WTC11 (cell line): ENCODE data around the gene IMPDH1. TPM values are rescaled to one million over a fixed set of nuclear protein-coding genes. Genes with fewer than 3 reads are reported as not detected.

ENCODE experiments used
- ATAC-seq: fragments of 200-7000 bp; cut with Tn5 transposase; 2 replicates; pipeline ENCODE4 v1.10.0; 2021; ENCODE audit warnings: mild to moderate bottlenecking, moderate library complexity
- CTCF ChIA-PET: fragments of 300-600 bp; sonication (Branson Sonifier 250); formaldehyde crosslinking; loops from one replicate; lab custom pipeline; 2021; ENCODE audit warnings: antibody characterized with exemption; lab: Charles Lee
- POLR2A ChIA-PET: fragments of 350-600 bp; sonication (Branson Sonifier 250); formaldehyde crosslinking; loops from one replicate; lab custom pipeline; 2021; ENCODE audit warnings: antibody characterized with exemption; lab: Charles Lee
- DNase-seq: peaks from one replicate; pipeline ENCODE4 v3.0.0; 2021; ENCODE audit warnings: low spot score
- H3K27ac Mint-ChIP-seq: 2 replicates; pipeline ENCODE4 v1.8.0; 2021; ENCODE audit warnings: mixed read lengths
- H3K27me3 Mint-ChIP-seq: 2 replicates; pipeline ENCODE4 v1.8.0; 2021; ENCODE audit warnings: low read depth, mild to moderate bottlenecking, moderate library complexity, mixed read lengths
- H3K36me3 Mint-ChIP-seq: 2 replicates; pipeline ENCODE4 v1.8.0; 2021; ENCODE audit warnings: mixed read lengths
- H3K4me1 Mint-ChIP-seq: 2 replicates; pipeline ENCODE4 v1.8.0; 2022; ENCODE audit warnings: mixed read lengths
- H3K4me3 Mint-ChIP-seq: 2 replicates; pipeline ENCODE4 v1.8.0; 2021; ENCODE audit warnings: mild to moderate bottlenecking, moderate library complexity, mixed read lengths
- H3K9me3 Mint-ChIP-seq: 2 replicates; pipeline ENCODE4 v1.8.0; 2021; ENCODE audit warnings: mixed read lengths
- MYBL2 ChIP-seq: sonication (generic); formaldehyde crosslinking; IDR thresholded peaks from 2 replicates; pipeline ENCODE4 v1.8.1; 2023; ENCODE audit warnings: mild to moderate bottlenecking, moderate library complexity, missing genetic modification reagents
- NFATC4 ChIP-seq: fragments of 250-450 bp; sonication (Bioruptor Pico); IDR thresholded peaks from 2 replicates; pipeline ENCODE4 v1.9.0; 2021; ENCODE audit warnings: mild to moderate bottlenecking
- ZNF121 ChIP-seq: sonication (generic); formaldehyde crosslinking; IDR thresholded peaks from 2 replicates; pipeline ENCODE4 v1.8.0; 2023; ENCODE audit warnings: missing genetic modification reagents
- ZNF219 ChIP-seq: sonication (generic); formaldehyde crosslinking; IDR thresholded peaks from 2 replicates; pipeline ENCODE4 v1.8.0; 2023; ENCODE audit warnings: missing genetic modification reagents, mild to moderate bottlenecking, borderline replicate concordance
- total RNA-seq: library from RNA; stranded (reverse); gene quantifications from 3 replicates; pipeline ENCODE4 v1.2.3, GENCODE V29; 2021
- TF ChIP-seq, protein P1 (sequence below): sonication (generic); formaldehyde crosslinking; IDR thresholded peaks from 2 replicates; pipeline ENCODE4 v1.8.0; 2023; ENCODE audit warnings: mild to moderate bottlenecking, missing genetic modification reagents
- TF ChIP-seq, protein P2 (sequence below): fragments of 250-450 bp; sonication (Bioruptor Pico); IDR thresholded peaks from 2 replicates; pipeline ENCODE4 v1.9.0; 2021; ENCODE audit warnings: moderate library complexity, mild to moderate bottlenecking, inconsistent platforms, borderline replicate concordance
- TF ChIP-seq, protein P3 (sequence below): fragments of 250-450 bp; sonication (Bioruptor Pico); IDR thresholded peaks from 2 replicates; pipeline ENCODE4 v1.9.0; 2021; ENCODE audit warnings: mild to moderate bottlenecking
- TF ChIP-seq, protein P4 (sequence below): sonication (generic); formaldehyde crosslinking; conservative IDR thresholded peaks from 2 replicates; pipeline ENCODE4 v1.8.1; 2022; ENCODE audit warnings: mild to moderate bottlenecking, missing genetic modification reagents
- TF ChIP-seq, protein P5 (sequence below): sonication (generic); formaldehyde crosslinking; IDR thresholded peaks from 2 replicates; pipeline ENCODE4 v1.8.1; 2023; ENCODE audit warnings: mild to moderate bottlenecking, missing genetic modification reagents
- TF ChIP-seq, protein P6 (sequence below): fragments of 250-450 bp; sonication (Bioruptor Pico); IDR thresholded peaks from 2 replicates; pipeline ENCODE4 v2.1.2; 2022; ENCODE audit warnings: mild to moderate bottlenecking, moderate library complexity
- TF ChIP-seq, protein P7 (sequence below): sonication (generic); formaldehyde crosslinking; conservative IDR thresholded peaks from 2 replicates; pipeline ENCODE4 v1.8.1; 2023; ENCODE audit warnings: mild to moderate bottlenecking, low read depth, missing genetic modification reagents, moderate library complexity

Gene IMPDH1
- total RNA-seq, 1 experiment from 2014 or later: 54.2 TPM

DNA sequence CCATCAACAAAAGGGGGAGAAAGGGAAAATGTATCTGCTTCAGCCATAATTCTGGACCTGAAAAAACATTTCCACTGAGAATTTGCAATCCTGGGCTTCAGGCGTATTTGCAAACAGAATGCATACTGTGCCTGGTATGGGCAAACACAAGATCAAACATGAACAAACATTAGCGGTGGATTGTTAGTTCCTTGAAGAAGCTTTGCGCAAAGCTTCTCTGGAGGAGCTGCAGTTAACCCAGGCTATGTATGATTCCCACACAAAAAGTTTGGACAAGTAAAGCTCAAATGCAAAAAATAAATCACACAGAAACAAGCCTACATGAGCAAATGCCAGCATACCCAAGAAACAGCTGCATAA is 25.5 kb upstream of the IMPDH1 start (continued):
- TF ChIP-seq, protein P1, sequence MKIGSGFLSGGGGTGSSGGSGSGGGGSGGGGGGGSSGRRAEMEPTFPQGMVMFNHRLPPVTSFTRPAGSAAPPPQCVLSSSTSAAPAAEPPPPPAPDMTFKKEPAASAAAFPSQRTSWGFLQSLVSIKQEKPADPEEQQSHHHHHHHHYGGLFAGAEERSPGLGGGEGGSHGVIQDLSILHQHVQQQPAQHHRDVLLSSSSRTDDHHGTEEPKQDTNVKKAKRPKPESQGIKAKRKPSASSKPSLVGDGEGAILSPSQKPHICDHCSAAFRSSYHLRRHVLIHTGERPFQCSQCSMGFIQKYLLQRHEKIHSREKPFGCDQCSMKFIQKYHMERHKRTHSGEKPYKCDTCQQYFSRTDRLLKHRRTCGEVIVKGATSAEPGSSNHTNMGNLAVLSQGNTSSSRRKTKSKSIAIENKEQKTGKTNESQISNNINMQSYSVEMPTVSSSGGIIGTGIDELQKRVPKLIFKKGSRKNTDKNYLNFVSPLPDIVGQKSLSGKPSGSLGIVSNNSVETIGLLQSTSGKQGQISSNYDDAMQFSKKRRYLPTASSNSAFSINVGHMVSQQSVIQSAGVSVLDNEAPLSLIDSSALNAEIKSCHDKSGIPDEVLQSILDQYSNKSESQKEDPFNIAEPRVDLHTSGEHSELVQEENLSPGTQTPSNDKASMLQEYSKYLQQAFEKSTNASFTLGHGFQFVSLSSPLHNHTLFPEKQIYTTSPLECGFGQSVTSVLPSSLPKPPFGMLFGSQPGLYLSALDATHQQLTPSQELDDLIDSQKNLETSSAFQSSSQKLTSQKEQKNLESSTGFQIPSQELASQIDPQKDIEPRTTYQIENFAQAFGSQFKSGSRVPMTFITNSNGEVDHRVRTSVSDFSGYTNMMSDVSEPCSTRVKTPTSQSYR: no peak

DNA sequence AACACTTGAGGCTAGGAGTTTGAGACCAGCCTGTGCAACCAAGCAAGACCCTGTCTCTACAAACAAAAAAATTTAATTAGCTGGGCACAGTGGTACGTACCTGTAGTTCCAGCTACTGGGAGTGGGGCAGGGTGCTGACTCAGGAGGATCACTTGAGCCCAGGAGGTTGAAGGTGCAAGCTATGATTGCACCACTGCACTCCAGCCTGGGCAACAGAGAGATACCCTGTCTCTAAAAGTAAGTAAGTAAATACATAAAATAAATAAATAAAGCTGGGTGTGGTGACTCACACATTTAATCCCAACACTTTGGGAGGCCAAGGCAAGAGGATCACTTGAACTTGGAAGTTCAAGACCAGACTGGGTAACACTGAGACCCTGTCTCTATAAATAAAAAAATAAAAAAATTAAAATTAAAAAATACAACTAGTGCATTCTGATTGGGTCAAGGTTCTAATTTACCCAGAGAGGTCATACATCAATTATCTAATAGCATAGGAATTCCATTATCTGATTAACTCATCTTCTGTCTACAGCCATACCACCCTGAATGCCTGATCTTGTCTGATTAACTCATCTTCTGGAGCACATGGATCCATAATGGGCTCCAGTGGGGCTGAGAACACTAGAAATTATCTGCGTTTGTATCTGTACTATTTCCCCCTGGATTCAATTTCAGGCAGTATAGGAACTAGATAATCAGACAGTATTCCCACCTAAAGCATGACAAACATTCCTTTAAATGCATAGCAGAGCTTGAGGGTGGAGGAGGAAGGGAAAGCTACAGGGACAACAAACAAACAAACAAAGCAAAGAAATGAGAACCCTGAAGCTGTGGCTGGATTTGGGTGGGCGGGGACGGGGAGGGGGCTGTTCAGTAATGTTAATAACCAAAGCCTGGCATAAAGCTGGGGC is 24.9 kb upstream of the IMPDH1 start:
- ChIA-PET CTCF (interaction anchor here (0.9 to 3.4 kb wide), 10 partner anchors 9 to 53 kb away, joined by 3 to 33 read pairs (median 7); partner anchors contain the start of gene HILPDA), POLR2A (no interaction called here)
- TF ChIP-seq ZNF121 (CRISPR knock-in tag) (no peak), NFATC4 (CRISPR knock-in tag) (no peak), MYBL2 (CRISPR knock-in tag) (no peak), ZNF219 (CRISPR knock-in tag) (no peak)
- TF ChIP-seq, protein P2, sequence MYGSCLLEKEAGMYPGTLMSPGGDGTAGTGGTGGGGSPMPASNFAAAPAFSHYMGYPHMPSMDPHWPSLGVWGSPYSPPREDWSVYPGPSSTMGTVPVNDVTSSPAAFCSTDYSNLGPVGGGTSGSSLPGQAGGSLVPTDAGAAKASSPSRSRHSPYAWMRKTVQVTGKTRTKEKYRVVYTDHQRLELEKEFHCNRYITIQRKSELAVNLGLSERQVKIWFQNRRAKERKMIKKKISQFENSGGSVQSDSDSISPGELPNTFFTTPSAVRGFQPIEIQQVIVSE (CRISPR knock-in tag): no peak
- TF ChIP-seq, protein P3, sequence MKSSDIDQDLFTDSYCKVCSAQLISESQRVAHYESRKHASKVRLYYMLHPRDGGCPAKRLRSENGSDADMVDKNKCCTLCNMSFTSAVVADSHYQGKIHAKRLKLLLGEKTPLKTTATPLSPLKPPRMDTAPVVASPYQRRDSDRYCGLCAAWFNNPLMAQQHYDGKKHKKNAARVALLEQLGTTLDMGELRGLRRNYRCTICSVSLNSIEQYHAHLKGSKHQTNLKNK (CRISPR knock-in tag): no peak
- TF ChIP-seq, protein P4, sequence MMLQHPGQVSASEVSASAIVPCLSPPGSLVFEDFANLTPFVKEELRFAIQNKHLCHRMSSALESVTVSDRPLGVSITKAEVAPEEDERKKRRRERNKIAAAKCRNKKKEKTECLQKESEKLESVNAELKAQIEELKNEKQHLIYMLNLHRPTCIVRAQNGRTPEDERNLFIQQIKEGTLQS: no peak
- TF ChIP-seq, protein P5, sequence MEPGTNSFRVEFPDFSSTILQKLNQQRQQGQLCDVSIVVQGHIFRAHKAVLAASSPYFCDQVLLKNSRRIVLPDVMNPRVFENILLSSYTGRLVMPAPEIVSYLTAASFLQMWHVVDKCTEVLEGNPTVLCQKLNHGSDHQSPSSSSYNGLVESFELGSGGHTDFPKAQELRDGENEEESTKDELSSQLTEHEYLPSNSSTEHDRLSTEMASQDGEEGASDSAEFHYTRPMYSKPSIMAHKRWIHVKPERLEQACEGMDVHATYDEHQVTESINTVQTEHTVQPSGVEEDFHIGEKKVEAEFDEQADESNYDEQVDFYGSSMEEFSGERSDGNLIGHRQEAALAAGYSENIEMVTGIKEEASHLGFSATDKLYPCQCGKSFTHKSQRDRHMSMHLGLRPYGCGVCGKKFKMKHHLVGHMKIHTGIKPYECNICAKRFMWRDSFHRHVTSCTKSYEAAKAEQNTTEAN (CRISPR knock-in tag): no peak
- TF ChIP-seq, protein P6, sequence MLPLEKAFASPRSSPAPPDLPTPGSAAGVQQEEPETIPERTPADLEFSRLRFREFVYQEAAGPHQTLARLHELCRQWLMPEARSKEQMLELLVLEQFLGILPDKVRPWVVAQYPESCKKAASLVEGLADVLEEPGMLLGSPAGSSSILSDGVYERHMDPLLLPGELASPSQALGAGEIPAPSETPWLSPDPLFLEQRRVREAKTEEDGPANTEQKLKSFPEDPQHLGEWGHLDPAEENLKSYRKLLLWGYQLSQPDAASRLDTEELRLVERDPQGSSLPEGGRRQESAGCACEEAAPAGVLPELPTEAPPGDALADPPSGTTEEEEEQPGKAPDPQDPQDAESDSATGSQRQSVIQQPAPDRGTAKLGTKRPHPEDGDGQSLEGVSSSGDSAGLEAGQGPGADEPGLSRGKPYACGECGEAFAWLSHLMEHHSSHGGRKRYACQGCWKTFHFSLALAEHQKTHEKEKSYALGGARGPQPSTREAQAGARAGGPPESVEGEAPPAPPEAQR (CRISPR knock-in tag): no peak
- TF ChIP-seq, protein P7, sequence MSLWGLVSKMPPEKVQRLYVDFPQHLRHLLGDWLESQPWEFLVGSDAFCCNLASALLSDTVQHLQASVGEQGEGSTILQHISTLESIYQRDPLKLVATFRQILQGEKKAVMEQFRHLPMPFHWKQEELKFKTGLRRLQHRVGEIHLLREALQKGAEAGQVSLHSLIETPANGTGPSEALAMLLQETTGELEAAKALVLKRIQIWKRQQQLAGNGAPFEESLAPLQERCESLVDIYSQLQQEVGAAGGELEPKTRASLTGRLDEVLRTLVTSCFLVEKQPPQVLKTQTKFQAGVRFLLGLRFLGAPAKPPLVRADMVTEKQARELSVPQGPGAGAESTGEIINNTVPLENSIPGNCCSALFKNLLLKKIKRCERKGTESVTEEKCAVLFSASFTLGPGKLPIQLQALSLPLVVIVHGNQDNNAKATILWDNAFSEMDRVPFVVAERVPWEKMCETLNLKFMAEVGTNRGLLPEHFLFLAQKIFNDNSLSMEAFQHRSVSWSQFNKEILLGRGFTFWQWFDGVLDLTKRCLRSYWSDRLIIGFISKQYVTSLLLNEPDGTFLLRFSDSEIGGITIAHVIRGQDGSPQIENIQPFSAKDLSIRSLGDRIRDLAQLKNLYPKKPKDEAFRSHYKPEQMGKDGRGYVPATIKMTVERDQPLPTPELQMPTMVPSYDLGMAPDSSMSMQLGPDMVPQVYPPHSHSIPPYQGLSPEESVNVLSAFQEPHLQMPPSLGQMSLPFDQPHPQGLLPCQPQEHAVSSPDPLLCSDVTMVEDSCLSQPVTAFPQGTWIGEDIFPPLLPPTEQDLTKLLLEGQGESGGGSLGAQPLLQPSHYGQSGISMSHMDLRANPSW (CRISPR knock-in tag): no peak
- no peaks in the 10 kb centered on the region for H3K27me3 Mint-ChIP-seq
- H3K4me1 Mint-ChIP-seq: peaks cover 30% of the 10 kb centered on the region
- peak overlapping the region; percentile 81; the same call in 1 of the 2 replicates for H3K27ac Mint-ChIP-seq
- H3K9me3 Mint-ChIP-seq: no peaks in the 10 kb centered on the region
- peak; percentile 32 for ATAC-seq
- H3K36me3 Mint-ChIP-seq: no peaks in the 10 kb centered on the region
- no peak overlapping the region for H3K4me3 Mint-ChIP-seq
- DNase-seq: no peak
